Mesenchymal stem cell (in vitro differentiated cells and primary cell): ENCODE results near the gene DNAH7.
A peak's percentile ranks its signal among the peaks of the same experiment; 100 is the strongest.

Experiments used
- DNase-seq: peaks from one replicate; pipeline ENCODE4 v3.0.0-alpha.2; 2013
- H2AFZ ChIP-seq: one replicate; pipeline ENCODE4 v1.6.1; 2013; ENCODE audit warnings: low read depth, mild to moderate bottlenecking, control low read depth, inconsistent platforms, low read length, moderate library complexity
- H2AK5ac ChIP-seq: 2 replicates; pipeline ENCODE4 v1.6.1; 2013; ENCODE audit warnings: low read length, moderate library complexity, mild to moderate bottlenecking, inconsistent platforms; ENCODE audit not compliant: severe bottlenecking
- H2BK120ac ChIP-seq: one replicate; pipeline ENCODE4 v1.6.1; 2013; ENCODE audit warnings: low read depth, mild to moderate bottlenecking, inconsistent platforms, low read length, moderate library complexity
- H2BK12ac ChIP-seq, 2 experiments: one replicate each; pipeline ENCODE4 v1.6.1; 2013; ENCODE audit warnings: inconsistent platforms in 2 of 2, low read length in 2 of 2, mild to moderate bottlenecking in 2 of 2, moderate library complexity in 2 of 2, control low read depth in 1 of 2
- H2BK15ac ChIP-seq: one replicate; pipeline ENCODE4 v1.6.1; 2013; ENCODE audit warnings: mild to moderate bottlenecking, low read depth, inconsistent platforms; ENCODE audit not compliant: poor library complexity, severe bottlenecking
- H2BK5ac ChIP-seq: 2 replicates; pipeline ENCODE4 v1.6.1; 2013; ENCODE audit warnings: low read depth, mild to moderate bottlenecking, low read length, control low read depth, inconsistent platforms; ENCODE audit not compliant: poor library complexity, severe bottlenecking
- H3K14ac ChIP-seq, 2 experiments: one replicate each; pipeline ENCODE4 v1.6.1; 2013; ENCODE audit warnings: inconsistent platforms in 2 of 2, low read length in 2 of 2, control low read depth in 1 of 2, mild to moderate bottlenecking in 1 of 2, moderate library complexity in 1 of 2
- H3K18ac ChIP-seq, 2 experiments: one replicate each; pipeline ENCODE4 v1.6.1; 2013; ENCODE audit warnings: inconsistent platforms in 2 of 2, low read length in 2 of 2, control low read depth in 1 of 2, low read depth in 1 of 2, mild to moderate bottlenecking in 1 of 2
- H3K23ac ChIP-seq, 2 experiments: one replicate each; pipeline ENCODE4 v1.6.1; 2013; ENCODE audit warnings: inconsistent platforms in 2 of 2, low read length in 2 of 2, mild to moderate bottlenecking in 2 of 2, moderate library complexity in 2 of 2, control low read depth in 1 of 2
- H3K27ac ChIP-seq: 2 replicates; pipeline ENCODE4 v1.5.1; 2013; ENCODE audit warnings: mild to moderate bottlenecking, moderate library complexity, low read length, control low read depth, inconsistent platforms; ENCODE audit not compliant: poor library complexity, severe bottlenecking
- H3K27me3 ChIP-seq, 2 experiments: 2 replicates each; pipeline versions ENCODE4 v1.6.1 to v1.7.0; 2013; ENCODE audit warnings: low read length in 2 of 2, mild to moderate bottlenecking in 2 of 2, moderate library complexity in 2 of 2, control low read depth in 1 of 2, inconsistent platforms in 1 of 2; ENCODE audit not compliant: control insufficient read depth in 1 of 2, insufficient read depth in 1 of 2
- H3K36me3 ChIP-seq, 2 experiments: 2 replicates each; pipeline versions ENCODE4 v1.6.1 to v1.7.0; 2013; ENCODE audit warnings: low read length in 2 of 2, control low read depth in 1 of 2, inconsistent platforms in 1 of 2, low read depth in 1 of 2, mild to moderate bottlenecking in 1 of 2; ENCODE audit not compliant: insufficient read depth in 2 of 2, control insufficient read depth in 1 of 2
- H3K4ac ChIP-seq, 2 experiments: one replicate each; pipeline ENCODE4 v1.6.1; 2013; ENCODE audit warnings: inconsistent platforms in 2 of 2, low read length in 2 of 2, mild to moderate bottlenecking in 2 of 2, moderate library complexity in 2 of 2, control low read depth in 1 of 2, low read depth in 1 of 2
- H3K4me1 ChIP-seq: 2 replicates; pipeline ENCODE4 v1.6.1; 2013; ENCODE audit warnings: low read depth, low read length, control low read depth; ENCODE audit not compliant: control insufficient read depth, insufficient read depth
- H3K4me2 ChIP-seq: 2 replicates; pipeline ENCODE4 v1.6.1; 2013; ENCODE audit warnings: low read length, mild to moderate bottlenecking, inconsistent platforms; ENCODE audit not compliant: poor library complexity, severe bottlenecking
- H3K4me3 ChIP-seq, 2 experiments: 2 replicates each; pipeline versions ENCODE4 v1.5.1 to v1.7.0; 2013; ENCODE audit warnings: low read length in 2 of 2, mild to moderate bottlenecking in 2 of 2, control low read depth in 1 of 2, low read depth in 1 of 2; ENCODE audit not compliant: insufficient read depth in 1 of 2
- H3K79me1 ChIP-seq: replicated peaks from 2 replicates; pipeline ENCODE4 v1.6.1; 2013; ENCODE audit warnings: mild to moderate bottlenecking, control low read depth, low read length, inconsistent platforms; ENCODE audit not compliant: poor library complexity, severe bottlenecking
- H3K9ac ChIP-seq: 2 replicates; pipeline ENCODE4 v1.7.0; 2013; ENCODE audit warnings: mild to moderate bottlenecking, low read length, moderate library complexity
- H3K9me3 ChIP-seq: 2 replicates; pipeline ENCODE4 v1.7.0; 2013; ENCODE audit warnings: mild to moderate bottlenecking, low read length; ENCODE audit not compliant: control insufficient read depth
- H4K8ac ChIP-seq: one replicate; pipeline ENCODE4 v1.6.1; 2013; ENCODE audit warnings: inconsistent platforms, mild to moderate bottlenecking, low read length, moderate library complexity
- H4K91ac ChIP-seq: one replicate; pipeline ENCODE4 v1.6.1; 2013; ENCODE audit warnings: mild to moderate bottlenecking, low read length, inconsistent platforms
- WGBS: methylation state at CpG from one replicate; pipeline ENCODE4 v1.1.7; 2013; ENCODE audit warnings: mixed read lengths; 5-methylcytosine and 5-hydroxymethylcytosine counted together

Gene DNAH7

DNA sequence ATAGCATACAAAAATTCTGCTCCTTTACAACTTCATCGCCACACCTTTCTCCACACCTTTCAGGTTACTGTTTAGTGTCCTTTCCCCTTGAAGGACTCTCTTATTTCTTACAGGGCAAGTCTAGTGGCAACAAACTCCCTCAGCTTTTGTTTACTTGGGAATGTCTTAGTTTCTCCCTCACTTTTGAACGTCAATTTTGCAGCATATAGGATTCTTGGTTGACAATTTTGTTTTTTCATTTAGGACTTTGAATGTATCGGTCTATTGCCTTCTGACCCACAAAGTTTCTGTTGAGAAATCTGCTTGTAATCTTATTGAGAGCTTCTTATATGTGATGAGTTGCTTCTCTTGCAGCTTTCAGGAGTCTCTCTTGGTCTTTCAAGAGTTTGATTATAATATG is 368.2 kb downstream of the DNAH7 start:
- Histone ChIP-seq H2AK5ac (no peak overlapping the region), H3K27ac (no peak overlapping the region), H2AFZ (no peak overlapping the region), H3K14ac (no peak overlapping the region), H2BK5ac (no peak overlapping the region), H3K9me3 (peaks cover 17% of the 10 kb centered on the region), H3K9ac (no peak overlapping the region), H2BK12ac (no peak overlapping the region), H4K8ac (no peak overlapping the region), H4K91ac (no peak overlapping the region), H3K4me2 (no peak overlapping the region), H2BK15ac (no peak overlapping the region), H3K18ac (no peak overlapping the region), H3K79me1 (peaks cover 22% of the 10 kb centered on the region), H3K4me3 (no peak overlapping the region), H2BK120ac (no peak overlapping the region), H3K27me3 (no peaks in the 10 kb centered on the region), H3K23ac (no peak overlapping the region), H3K4me1 (no peaks in the 10 kb centered on the region), H3K4ac (no peak overlapping the region), H3K36me3 (peaks cover 3 to 4% of the 10 kb centered on the region in 2 experiments)
- WGBS = 97% methylated on average over 3 of the region's 3 CpGs
- DNase-seq = no peak

DNA sequence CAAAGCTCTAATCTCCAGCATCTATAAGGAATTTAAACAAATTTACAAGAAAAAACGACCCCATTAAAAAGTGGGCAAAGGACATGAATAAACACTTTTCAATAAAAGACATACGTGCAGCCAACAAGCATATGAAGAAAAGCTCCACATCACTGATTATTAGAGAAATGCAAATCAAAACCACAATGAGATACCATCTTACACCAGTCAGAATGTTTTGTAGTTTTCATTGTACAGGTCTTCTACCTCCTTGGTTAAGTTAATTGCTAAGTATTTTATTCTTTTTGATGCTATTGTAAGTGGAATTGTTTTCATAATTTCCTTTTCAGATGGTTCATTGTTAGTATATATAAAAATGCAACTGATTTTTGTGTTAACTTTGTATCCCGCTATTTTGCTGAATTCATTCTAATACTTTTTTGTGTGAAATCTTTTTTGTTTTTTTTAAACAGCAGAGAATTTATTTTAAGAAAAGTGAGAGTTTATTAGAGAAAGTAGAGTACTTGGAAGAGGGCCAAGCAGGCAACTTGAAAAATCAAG is 370.9 kb downstream of the DNAH7 start:
- Histone ChIP-seq H3K4me1 (no peaks in the 10 kb centered on the region), H3K4ac (no peak overlapping the region), H3K27me3 (no peaks in the 10 kb centered on the region), H2BK120ac (no peak overlapping the region), H4K8ac (no peak overlapping the region), H3K79me1 (peaks cover 27% of the 10 kb centered on the region), H3K36me3 (peaks cover 4 to 8% of the 10 kb centered on the region in 2 experiments), H2AFZ (no peak overlapping the region), H2AK5ac (no peak overlapping the region), H3K4me3 (no peak overlapping the region), H2BK15ac (no peak overlapping the region), H3K4me2 (no peak overlapping the region), H3K9ac (no peak overlapping the region), H2BK12ac (no peak overlapping the region), H3K23ac (no peak overlapping the region), H3K27ac (no peak overlapping the region), H2BK5ac (no peak overlapping the region), H3K18ac (no peak overlapping the region), H3K9me3 (peaks cover 17% of the 10 kb centered on the region), H3K14ac (no peak overlapping the region), H4K91ac (no peak overlapping the region)
- no peak for DNase-seq
- 97% methylated on average over 3 of the region's 3 CpGs for WGBS

DNA sequence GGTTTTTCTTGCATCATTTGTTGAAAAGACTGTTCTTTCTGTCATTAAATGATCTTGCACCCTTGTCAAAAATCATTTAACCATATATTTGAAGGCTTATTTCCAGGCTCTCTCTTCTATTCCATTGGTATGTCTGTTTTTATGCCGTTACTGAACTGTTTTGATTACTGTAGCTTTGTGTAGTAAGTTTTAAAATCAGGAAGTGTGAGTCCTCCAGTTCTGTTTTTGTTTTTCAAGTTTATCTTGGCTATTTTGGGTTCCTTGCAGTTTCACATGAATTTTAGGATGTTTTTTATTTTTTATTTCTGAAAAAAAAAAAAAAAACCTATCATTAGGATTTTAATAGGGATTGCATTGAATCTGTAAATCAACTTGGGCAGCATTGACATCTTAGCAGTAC is 372.6 kb downstream of the DNAH7 start:
- peaks cover 18% of the 10 kb centered on the region for H3K79me1 ChIP-seq
- H2AFZ ChIP-seq = no peak overlapping the region
- H2BK12ac ChIP-seq = no peak overlapping the region
- WGBS = 100% methylated on average over 1 of the region's 1 CpG
- H3K27me3 ChIP-seq = no peaks in the 10 kb centered on the region
- no peak overlapping the region for H2BK15ac ChIP-seq
- no peak overlapping the region for H3K4ac ChIP-seq
- no peaks in the 10 kb centered on the region for H3K4me1 ChIP-seq
- no peak overlapping the region for H4K8ac ChIP-seq
- H3K14ac ChIP-seq = no peak overlapping the region
- no peak overlapping the region for H3K4me2 ChIP-seq
- no peak overlapping the region for H3K18ac ChIP-seq
- H2BK5ac ChIP-seq = no peak overlapping the region
- no peak overlapping the region for H3K9ac ChIP-seq
- no peak overlapping the region for H3K23ac ChIP-seq
- H3K9me3 ChIP-seq = peaks cover 14% of the 10 kb centered on the region
- H3K36me3 ChIP-seq = peaks cover 4 to 8% of the 10 kb centered on the region in 2 experiments
- no peak overlapping the region for H4K91ac ChIP-seq
- no peak overlapping the region for H2BK120ac ChIP-seq
- no peak overlapping the region for H2AK5ac ChIP-seq
- no peak for DNase-seq
- no peak overlapping the region for H3K27ac ChIP-seq
- no peak overlapping the region for H3K4me3 ChIP-seq

DNA sequence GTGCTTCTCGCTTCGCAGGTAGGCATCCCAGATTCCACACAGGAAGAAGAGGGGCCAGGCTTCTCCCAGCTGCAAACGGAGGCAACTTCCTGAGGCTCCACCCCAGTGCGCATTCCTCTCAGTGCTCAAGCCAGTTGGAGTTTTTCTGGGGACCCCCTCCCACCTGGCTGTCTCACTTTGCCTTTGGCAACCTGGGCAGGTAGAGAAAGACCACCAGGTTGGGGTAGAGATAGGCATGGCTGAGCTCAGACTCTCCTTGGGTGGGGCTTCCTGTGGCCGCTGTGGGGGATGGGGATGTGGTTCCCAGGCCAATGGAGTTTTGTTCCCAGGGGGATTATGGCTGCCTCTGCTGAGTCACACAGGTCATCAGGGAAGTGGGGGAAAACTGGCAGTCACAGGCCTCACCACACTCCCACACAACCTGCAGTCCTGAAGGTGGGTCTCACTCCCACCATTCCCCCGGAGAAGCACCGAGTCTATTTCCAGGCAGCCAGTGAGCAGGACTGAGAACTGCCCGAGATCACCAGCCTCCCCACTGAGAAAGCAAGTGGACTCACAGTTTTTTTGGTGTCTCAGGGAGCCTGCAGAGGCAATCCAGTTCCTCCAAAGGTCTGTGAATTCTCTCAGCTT is 373.5 kb downstream of the DNAH7 start:
- Histone ChIP-seq H3K36me3 (peaks cover 8% of the 10 kb centered on the region in 2 experiments), H3K14ac (no peak overlapping the region), H3K27ac (no peak overlapping the region), H2BK12ac (no peak overlapping the region), H4K91ac (no peak overlapping the region), H3K27me3 (no peaks in the 10 kb centered on the region), H2BK15ac (no peak overlapping the region), H3K79me1 (peaks cover 19% of the 10 kb centered on the region), H2AK5ac (no peak overlapping the region), H2BK120ac (no peak overlapping the region), H2BK5ac (no peak overlapping the region), H4K8ac (no peak overlapping the region), H3K4me1 (no peaks in the 10 kb centered on the region), H3K9me3 (peaks cover 7% of the 10 kb centered on the region), H3K23ac (no peak overlapping the region), H3K4me2 (no peak overlapping the region), H3K4me3 (no peak overlapping the region), H3K9ac (no peak overlapping the region), H2AFZ (no peak overlapping the region), H3K4ac (no peak overlapping the region), H3K18ac (peak overlapping the region in 1 of 2 experiments; percentile 12)
- 72% methylated on average over 8 of the region's 8 CpGs for WGBS
- no peak for DNase-seq
